HG02870 (cell line): ENCODE measurements around the gene TBL1XR1.
"Not testable (repeated sequence)": the region's sequence is repeated elsewhere in the genome, so short reads cannot be mapped to it uniquely, and the experiment has no call there.

ENCODE experiments used
- ATAC-seq: cut with Tn5 transposase; IDR thresholded peaks from one replicate; pipeline ENCODE4 v1.9.1; 2021; ENCODE audit warnings: mild to moderate bottlenecking, moderate library complexity; ENCODE audit not compliant: unreplicated experiment

The TBL1XR1 gene

DNA sequence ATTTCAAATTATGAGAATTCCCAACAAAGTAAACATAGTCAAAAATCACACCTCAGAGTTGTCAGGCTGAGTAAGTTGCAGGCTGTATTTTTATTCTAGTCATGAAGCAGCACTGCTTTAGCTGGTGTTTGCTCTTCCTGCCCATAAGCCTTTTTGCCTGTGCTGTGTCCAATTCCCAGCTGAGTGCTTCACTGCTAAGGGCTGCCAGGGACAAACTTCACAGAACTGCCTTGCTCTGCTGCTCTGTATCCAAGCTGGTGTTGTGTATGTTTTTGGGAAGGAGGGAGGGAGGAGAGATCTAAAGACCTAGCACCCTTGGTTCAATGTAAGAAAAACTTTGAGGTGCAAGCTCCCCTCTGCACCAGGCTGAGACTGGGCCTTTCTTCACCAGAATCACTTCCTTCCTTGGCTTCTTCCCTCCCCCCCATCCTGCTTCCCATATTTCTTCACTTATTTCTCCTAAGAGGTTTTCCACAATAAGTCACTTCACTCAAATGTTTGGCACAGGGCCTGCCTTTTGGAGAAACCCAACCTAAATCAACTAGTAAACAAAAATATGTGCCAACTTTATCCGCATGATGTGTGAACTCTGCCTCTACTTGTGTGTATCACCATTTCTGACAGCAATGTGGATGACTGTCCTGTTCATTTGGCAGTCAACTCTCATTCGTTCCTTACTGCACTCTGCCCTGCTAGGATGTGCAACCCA lies 156.1 kb downstream of the TBL1XR1 start:
- peak; percentile 2 for ATAC-seq

DNA sequence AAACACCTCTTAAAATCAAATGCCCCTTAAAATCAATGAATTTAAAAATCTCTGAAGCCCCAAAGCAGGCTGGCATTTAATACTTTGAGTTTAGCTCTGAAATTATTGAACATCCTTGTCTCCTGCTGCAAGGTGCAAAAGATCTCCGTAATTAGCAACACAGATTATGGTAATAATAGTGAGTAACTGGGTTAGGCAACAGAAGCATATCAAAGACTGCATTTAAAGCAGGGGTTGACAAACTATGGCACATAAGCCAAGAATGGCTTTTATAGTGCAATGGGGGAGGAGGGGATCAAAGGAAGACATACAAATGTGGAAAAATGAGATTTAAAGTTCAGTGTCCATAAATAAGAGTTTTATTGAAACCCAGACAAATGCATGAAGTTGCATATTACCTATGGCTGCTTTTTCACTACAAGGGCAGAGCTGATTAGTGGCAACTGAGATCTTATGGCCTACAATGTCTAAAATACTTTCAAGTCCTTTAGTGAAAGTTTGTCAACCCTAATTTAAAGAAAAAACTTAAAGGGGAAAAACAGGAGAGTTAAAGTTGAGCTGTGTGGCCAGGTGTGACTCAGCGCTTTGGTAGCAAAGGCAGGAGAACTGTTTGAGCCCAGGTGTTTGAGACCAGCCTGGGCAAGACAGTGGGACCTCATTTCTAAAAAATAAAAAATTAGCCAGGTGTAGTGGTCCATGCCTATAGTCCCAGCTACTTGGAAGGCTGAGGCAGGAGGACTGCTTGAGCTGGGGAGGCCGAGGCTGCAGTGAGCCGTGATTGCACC lies 157.6 kb downstream of the TBL1XR1 start:
- no peak for ATAC-seq

DNA sequence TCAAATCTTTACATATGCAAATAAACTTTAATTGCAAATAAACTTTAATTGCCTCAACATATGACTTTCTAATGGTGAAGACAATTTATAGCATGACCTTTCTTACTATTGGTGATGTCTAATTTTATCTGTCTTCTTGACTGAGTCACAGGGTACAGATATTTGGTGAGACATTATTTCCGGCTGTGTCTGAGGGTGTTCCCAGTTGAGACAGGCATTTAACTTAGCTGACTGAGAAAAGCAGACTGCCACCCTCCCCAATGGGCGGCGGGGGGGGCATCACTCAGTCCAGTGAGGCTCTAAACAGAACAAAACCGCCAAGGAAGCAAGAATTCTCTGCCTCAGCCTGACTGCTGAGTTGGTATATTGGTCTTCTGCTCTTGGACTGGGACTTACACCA lies 160.0 kb downstream of the TBL1XR1 start:
- ATAC-seq, result no peak

DNA sequence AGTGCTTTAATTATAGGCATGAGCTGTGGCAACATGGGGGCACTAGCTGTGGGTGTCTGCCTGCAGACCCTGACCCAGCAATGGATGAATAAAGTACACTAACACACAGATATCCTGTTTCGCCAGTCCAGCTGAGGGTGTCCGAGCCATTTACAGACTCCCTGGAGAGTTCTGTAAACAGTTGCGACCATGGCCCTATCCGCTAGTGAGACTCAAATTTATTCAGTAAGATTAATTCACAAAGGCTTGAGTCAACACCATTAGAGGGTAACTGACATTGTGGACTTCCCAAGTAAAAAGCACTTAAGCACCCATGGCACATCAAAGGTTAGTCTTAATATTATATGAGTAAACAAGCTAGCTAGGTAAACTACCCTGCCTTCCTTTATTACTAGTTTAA lies 161.6 kb downstream of the TBL1XR1 start:
- ATAC-seq, result no peak

DNA sequence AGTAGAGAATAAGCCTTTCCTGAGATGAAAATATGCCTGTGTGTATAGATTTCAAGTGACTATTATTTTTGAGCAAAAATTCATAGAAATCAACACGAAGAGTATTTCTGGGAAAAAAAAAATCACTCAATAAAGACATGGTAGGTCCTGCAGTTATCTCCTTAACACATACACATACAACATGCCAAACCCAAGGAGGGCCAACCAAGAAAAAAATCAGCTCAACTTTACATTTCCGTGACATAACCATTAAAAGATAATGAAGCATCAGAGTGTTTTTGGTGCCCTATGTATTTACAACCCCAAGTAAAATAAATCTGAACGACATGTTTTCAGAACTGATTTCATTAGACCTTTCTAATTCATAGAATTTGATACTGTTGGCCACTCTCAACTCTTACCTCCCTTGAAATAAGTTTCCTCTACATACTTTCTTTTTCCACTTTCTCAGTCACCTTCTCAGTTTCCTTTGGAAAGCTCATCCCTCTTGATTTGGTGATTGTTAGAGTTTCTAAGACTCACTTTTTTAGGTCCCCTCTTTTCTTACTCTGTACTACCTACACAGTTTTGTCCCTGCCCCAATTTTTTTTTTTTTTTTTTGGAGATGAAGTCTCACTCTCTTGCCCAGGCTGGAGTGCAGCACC lies 162.3 kb downstream of the TBL1XR1 start:
- ATAC-seq, result no peak

DNA sequence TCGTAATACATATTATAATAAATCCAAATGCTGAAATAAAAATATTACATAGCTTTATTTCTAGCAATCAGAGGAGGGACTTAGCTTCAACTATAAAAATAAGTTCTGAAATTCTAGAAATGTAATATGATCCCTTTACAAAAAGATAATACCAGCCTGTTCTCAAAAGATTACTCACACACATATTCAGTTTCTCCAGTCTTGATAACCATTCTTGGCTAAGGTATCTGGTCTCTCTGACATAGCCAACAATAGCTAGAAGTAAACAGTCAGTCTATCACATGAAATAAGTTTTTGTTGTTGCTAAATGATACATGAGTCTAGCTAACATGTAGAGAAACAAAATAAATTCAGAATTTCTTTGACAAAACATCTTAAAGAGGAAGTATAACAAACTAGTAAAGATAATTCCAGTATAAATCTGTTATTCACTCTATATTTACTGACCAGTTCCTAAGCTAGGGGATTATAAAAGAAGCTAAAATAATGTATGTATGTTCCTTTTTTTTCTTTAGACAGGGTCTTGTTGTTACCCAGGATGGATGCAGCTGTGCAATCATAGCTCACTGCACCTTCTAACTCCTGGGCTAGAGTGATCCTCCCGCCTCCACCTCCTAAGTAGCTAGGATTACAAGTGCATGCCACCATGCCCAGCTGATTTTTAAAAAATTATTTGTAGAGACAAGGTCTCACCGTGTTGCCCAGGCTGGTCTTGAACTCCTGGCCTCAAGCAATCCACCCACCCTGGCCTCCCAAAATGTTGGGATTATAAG lies 170.6 kb downstream of the TBL1XR1 start:
- no peak for ATAC-seq

DNA sequence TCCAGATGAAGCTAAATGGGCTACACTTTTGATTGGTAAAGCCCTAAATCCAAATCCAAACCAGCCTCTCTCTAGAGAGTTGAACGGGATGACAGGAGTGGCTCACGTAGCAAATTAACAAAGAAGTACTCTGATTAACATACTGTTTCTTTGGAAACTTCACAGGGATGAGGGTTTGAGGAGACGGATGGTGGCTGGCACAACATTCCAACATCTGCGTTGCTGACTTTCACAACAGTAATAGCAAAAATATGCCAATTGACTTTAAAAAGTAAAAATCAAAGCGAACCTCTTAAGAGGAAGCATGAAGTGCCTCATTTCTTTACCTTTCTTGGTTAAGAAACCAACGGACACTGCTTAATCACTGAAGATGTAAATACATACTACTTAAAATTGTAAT lies 181.4 kb downstream of the TBL1XR1 start:
- ATAC-seq, result no peak

DNA sequence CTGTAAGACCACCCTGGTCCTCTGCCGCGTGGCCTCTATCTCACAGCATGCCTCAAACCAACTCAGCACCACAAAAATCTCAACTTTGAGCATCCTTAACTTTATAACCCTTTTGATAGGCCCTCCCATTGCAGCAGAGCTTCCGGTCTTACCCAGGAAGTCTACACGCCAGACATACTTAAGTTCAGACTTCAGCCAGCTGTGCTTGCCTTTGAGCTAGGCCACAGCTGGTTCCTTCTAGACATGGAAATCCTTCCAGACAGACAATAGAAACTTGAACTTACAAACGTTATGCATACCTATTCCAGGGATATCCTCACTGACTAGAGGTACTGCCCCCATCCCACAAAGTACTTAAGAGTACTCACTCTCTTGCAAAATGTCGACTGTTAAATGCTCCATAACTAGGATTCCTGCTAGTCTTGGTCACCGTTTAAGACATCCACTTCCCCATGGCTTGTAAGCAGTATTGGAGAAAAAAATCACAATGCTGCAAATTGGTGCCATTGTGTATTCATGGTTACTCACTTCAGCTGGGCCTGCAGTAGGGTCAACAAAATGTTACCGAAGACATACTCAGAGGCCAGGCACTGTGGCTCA lies 183.5 kb downstream of the TBL1XR1 start:
- no peak for ATAC-seq

DNA sequence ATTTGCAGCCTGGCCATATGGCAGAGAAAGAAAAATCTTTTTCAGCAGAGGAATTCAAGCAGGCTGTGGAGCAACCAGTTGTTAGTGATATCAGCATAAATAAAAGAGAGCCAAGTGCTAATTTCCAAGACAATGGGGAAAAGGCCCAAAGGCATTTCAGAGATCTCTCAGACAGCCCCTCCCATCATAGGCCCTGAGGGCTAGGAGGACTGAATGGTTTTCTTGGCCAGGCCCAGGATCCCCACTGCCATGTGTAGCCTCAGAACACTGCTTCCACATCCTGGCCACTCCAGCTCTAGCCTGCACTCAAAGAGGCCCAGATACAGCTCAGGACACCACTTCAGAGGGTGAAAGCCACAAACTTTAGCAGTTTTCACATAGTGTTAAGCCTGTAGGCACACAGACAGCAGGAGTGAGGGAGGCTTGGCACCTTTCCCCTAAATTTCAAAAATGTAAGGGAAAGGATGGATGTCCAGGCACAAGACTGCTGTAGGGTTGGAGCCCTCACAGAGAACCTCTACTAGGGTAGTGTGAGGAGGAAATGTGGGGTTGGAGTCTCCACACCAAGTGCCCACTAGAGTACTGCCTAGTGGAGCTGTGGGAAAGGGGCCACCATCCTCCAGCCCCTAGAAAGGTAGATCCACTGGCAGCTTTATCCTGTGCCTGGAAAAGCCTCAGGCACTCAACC lies 191.4 kb downstream of the TBL1XR1 start:
- ATAC-seq, result no peak

DNA sequence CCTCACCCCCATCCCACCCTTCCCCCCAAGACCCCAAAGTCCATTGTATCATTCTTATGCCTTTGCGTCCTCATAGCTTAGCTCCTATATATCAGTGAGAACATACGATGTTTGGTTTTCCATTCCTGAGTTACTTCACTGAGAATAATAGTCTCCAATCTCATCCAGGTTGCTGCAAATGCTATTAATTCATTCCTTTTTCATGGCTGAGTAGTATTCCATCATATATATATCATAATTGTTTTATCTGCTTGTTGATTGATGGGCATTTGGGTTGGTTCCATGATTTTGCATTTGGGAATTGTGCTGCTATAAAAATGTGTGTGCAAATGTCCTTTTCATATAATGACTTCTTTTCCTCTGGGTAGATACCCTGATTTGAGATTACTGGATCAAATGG lies 197.1 kb downstream of the TBL1XR1 start:
- not testable (repeated sequence) for ATAC-seq

DNA sequence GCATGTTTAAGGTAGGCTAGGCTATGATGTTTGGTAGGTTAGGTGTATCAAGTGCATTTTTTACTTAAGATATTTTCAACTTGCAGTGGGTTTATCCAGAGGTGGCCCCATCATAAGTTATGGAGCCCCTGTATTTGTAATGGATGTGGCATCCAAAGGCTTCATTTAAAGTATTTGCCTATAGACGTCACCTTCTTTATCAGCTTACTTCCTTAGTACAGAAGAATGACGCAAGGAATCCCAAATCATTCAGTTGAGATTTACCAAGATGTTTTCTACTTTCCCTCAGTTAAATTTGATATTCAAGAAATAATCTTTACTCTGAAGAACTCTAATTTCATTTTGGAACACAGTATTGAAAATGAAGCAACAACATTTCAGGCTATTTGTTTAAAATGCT lies 201.3 kb downstream of the TBL1XR1 start:
- no peak for ATAC-seq

DNA sequence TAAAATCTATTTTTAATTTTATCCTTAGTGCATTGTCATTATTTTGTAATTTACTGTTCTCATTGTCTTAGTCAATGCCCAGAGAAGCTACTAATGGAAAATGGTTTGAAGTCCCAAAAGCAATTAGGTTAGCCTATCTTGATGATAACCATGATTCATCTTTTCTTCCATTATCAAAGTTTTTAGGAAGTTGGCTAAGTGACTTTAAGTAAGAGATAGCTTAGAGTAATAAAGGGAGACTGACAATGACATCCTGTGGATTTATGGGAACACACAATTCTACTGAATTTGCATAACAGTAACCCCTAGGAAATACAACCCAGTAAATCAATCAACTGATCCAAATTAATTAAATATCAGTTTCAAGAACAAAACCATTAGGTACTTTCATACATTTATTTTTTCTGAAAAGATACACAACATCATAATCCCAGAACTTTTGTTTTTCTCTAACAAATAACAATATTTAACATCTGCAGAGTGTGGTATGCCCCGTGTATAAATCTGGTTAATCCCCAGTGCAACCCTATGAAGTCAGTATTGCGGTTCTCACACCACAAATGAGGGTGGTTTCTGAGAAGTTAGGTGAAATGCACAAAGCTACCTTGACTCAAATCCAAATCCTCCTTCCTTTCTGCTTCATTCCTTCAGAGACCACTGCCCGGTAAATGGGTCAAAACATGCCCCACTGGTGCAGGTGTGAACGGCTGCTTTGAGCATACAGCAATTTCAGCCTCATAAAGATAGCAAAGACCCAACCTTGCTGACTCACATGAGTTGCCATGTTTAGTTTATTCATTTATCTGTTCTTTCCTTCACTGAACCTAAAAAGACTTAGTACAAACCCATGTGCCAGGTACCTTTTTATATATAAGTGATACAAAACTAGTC lies 202.1 kb downstream of the TBL1XR1 start:
- ATAC-seq, result no peak

DNA sequence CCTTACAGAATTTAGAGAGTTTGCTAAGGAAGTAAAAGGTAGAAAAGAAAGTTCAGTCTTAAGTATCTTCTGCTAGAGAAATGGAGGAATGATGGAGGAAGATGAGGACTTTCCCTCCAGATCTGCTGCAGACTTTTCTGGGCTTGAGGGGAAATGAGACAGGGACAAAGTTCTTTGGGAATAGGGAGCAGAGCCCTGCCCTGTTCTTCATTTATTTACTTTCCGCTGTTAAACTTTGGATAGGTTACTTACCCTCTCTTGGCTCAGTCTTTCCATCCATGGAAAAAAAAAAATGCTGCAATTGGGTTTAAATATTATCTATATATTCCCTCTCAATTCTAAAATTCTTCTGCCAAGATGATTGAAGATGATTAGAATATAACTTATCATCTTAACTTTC lies 202.9 kb downstream of the TBL1XR1 start:
- ATAC-seq, result no peak

DNA sequence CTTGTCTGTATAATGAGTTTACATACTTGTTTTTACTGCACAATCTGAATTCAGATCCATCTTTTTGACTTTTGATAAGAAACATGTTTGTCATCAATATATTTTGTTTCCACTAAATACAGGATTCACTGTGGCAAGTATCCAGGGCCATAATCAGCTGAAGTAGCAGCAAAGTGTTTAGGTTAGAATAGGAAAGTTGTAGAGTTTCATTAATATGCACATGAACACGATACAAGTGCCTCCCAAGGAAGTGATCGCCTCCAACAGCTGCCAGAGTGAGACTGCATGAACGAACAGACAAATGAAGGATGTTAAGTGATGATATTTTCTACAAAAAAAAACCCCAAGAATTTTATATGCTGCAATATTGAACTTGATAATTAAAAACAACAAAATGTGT lies 204.3 kb downstream of the TBL1XR1 start:
- ATAC-seq, result no peak

DNA sequence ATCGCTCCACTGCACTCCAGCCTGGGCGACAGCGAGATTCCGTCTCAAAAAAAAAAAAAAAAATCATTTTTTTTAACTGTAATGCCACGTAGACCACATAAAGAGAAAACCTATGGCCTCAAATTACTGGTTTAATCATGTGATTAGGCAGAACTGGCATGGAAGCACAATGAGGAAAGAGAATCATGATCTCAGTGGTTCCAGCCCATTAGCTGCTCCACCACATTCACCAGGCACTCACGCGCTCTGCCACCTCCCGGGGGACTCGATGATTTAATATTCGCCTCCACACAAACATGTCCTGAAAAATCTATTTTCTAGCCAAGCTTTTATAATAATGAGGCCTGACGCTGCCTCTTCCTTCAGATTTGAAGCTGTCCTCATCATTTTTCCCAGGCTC lies 204.7 kb downstream of the TBL1XR1 start:
- ATAC-seq, result no peak

DNA sequence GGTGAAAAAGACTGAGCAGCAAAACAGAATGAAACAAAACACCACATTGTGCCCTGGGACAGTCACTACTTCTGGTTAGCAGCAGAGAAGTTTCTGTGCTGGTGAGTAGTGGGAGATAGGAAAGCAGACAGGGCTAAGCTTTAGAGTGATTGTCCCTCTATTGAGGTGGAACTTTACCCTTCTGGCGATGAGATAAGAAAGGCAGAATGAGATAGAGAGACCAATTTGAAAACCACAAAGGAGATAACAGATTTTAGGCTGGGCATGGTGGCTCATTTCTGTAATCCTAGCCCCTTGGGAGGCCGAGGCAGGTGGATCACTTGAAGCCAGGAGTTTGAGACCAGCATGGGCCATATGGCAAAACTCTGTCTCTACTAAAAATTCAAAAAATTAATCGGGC lies 208.5 kb downstream of the TBL1XR1 start:
- ATAC-seq, result no peak

DNA sequence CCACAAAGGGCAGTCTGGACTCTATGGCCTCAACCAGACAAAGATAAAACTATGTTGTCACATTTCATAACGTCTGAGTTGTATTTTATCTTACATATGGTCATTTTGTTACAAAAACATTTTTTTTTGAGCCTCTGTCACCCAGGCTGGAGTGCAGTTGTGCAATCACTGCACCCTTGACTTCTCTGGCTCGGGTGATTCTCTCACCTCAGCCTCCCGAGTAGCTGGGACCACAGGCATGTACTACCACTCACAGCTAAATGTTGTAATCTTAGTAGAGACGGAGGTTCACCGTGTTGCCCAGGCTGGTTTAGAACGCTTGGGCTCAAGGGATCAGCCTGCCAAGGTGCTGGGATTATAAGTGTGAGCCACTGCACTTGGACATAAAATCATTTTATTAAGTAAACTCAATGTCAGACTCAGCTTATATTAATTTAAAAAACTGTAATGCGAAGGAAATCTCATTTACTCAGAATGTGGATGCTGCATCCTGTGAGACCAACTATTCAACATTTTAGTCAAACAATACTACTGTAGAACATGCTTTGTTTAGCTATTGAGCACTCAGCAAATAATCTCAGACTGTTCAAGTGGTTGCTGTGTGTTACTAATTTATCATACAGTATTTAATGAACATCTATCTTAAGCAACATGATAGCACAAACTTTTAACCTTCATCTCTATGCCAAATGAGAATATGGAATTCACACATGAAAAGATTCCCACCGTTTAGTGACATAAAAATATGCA lies 209.2 kb downstream of the TBL1XR1 start:
- ATAC-seq, result no peak

DNA sequence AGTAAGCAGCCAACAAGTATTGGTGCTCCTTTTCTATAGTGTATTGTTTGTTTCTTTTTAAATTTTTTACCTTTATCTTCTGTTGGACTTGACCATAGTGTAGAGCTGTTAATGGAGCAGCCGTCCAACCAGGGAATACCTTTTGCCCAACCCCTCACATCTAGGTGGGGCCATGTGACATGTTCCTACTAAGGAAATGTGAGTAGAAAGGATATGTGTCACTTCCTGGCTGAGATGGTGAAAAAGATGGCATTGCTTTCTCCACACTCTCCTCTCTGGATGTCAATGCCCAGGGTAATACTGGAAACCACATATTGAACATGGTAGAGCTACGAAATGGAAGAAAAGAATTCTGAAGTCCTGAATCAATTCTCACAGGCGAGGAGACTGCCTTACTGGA lies 218.8 kb downstream of the TBL1XR1 start:
- ATAC-seq, result no peak

DNA sequence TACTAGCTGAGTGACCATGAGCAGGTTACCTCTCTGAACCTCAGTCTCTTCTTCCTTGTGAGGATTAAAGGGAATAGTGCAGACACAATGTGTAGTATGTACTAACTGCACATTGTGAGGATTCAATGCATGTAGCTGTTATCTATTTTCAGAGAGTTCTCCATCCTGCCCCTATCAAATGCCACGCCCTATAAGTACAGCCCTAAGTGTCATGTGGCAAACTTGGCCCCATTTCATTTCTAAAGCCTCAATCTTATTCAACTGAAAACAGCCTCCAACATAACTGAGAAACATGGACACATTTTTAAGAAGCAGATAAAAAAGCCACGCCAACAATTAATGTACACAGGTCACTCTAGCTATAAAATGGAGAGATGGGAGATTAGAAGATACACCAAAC lies 220.0 kb downstream of the TBL1XR1 start:
- no peak for ATAC-seq
